ENCODE results near the gene PPM1F. TPM values are rescaled to one million over a fixed set of nuclear protein-coding genes. Genes with fewer than 3 reads are reported as not detected.

Gene PPM1F
- total RNA-seq, 1 donor from 2014 or later = 23.6 TPM

- no peak for DNase-seq (ENCODE audit: low read depth)
- no peaks in the 10 kb centered on the region for H3K27me3 ChIP-seq (ENCODE audit: control insufficient read depth, insufficient read depth, low read length)
- no peak for TF ChIP-seq CTCF (IDR thresholded peaks at IDR 0.05; ENCODE audit: insufficient read depth, low read length, poor library complexity, severe bottlenecking)
- no peaks in the 10 kb centered on the region for H3K36me3 ChIP-seq (ENCODE audit: control insufficient read depth, insufficient read depth, low read length)
- H3K4me3 ChIP-seq (ENCODE audit: low read depth, low read length) = no peak overlapping the region
Observed at GRCh38 chr22:21920341-21921183, 32.1 kb downstream of the PPM1F start.

- no peak for DNase-seq (ENCODE audit: low read depth)
- TF ChIP-seq CTCF (IDR thresholded peaks at IDR 0.05; ENCODE audit: insufficient read depth, low read length, poor library complexity, severe bottlenecking) = no peak
- H3K27me3 ChIP-seq (ENCODE audit: control insufficient read depth, insufficient read depth, low read length) = no peaks in the 10 kb centered on the region
- H3K36me3 ChIP-seq (ENCODE audit: control insufficient read depth, insufficient read depth, low read length) = no peaks in the 10 kb centered on the region
- H3K4me3 ChIP-seq (ENCODE audit: low read depth, low read length) = no peak overlapping the region
Observed at GRCh38 chr22:21919526-21920307, 32.9 kb downstream of the PPM1F start.

- Histone ChIP-seq H3K36me3 (ENCODE audit: control insufficient read depth, insufficient read depth, low read length) (no peaks in the 10 kb centered on the region), H3K4me3 (ENCODE audit: low read depth, low read length) (no peak overlapping the region), H3K27me3 (ENCODE audit: control insufficient read depth, insufficient read depth, low read length) (no peaks in the 10 kb centered on the region)
- TF ChIP-seq CTCF (IDR thresholded peaks at IDR 0.05; ENCODE audit: insufficient read depth, low read length, poor library complexity, severe bottlenecking) = no peak
- DNase-seq (ENCODE audit: low read depth) = no peak
Observed at GRCh38 chr22:21918466-21919185, 34.0 kb downstream of the PPM1F start.

- no peaks in the 10 kb centered on the region for H3K27me3 ChIP-seq (ENCODE audit: control insufficient read depth, insufficient read depth, low read length)
- no peaks in the 10 kb centered on the region for H3K36me3 ChIP-seq (ENCODE audit: control insufficient read depth, insufficient read depth, low read length)
- TF ChIP-seq CTCF (IDR thresholded peaks at IDR 0.05; ENCODE audit: insufficient read depth, low read length, poor library complexity, severe bottlenecking) = no peak
- DNase-seq (ENCODE audit: low read depth) = no peak
- no peak overlapping the region for H3K4me3 ChIP-seq (ENCODE audit: low read depth, low read length)
Observed at GRCh38 chr22:21917959-21918261, 34.7 kb downstream of the PPM1F start.

GRCh38 chr22:21917181-21917958 lies 35.3 kb downstream of the PPM1F start:
- DNase-seq (ENCODE audit: low read depth) = no peak
- Histone ChIP-seq H3K27me3 (ENCODE audit: control insufficient read depth, insufficient read depth, low read length) (no peaks in the 10 kb centered on the region), H3K4me3 (ENCODE audit: low read depth, low read length) (no peak overlapping the region), H3K36me3 (ENCODE audit: control insufficient read depth, insufficient read depth, low read length) (no peaks in the 10 kb centered on the region)
- TF ChIP-seq CTCF (IDR thresholded peaks at IDR 0.05; ENCODE audit: insufficient read depth, low read length, poor library complexity, severe bottlenecking) = no peak

Measured in kidney epithelial cell (primary cell).